HepG2 (cell line): ENCODE measurements around the gene FAM118A. TPM values are rescaled to one million over a fixed set of nuclear protein-coding genes. Genes with fewer than 3 reads are reported as not detected.

ENCODE experiments used
- ATAC-seq: fragments of 200-7000 bp; cut with Tn5 transposase; 3 replicates; pipeline ENCODE4 v1.9.1; 2020; ENCODE audit warnings: mild to moderate bottlenecking, moderate library complexity
- BruUV-seq: library from RNA; stranded (reverse); fragments of 400-500 nt; replicated peaks from 2 replicates; lab custom pipeline; 2021; lab: Mats Ljungman, UMichigan
- CTCF ChIA-PET: fragments of 300-600 bp; formaldehyde crosslinking; extraction: SDS; loops from one replicate; lab custom pipeline; 2021; ENCODE audit warnings: low total read pairs, inconsistent platforms, low intra/inter-chr PET ratio; lab: Yijun Ruan, JAX
- POLR2A ChIA-PET: fragments of 350-600 bp; sonication (Branson Sonifier 250); formaldehyde crosslinking; loops from one replicate; lab custom pipeline; 2020; ENCODE audit warnings: antibody characterized with exemption, inconsistent platforms; lab: Yijun Ruan, JAX
- DNase-seq: peaks from one replicate; pipeline ENCODE4 v3.0.0-alpha.2; 2015; ENCODE audit warnings: low spot score
- FAIRE-seq: peaks from 3 replicates; lab custom pipeline; 2011; peaks lifted over from hg19 to GRCh38; lab: Jason Lieb, UNC
- H2AFZ ChIP-seq: one replicate; pipeline ENCODE4 v1.6.1; 2011; ENCODE audit warnings: low read length, inconsistent platforms
- H3K27ac ChIP-seq: fragments of 300-600 bp; 3 replicates; pipeline ENCODE4 v1.8.0; 2011; ENCODE audit warnings: mixed run types, mild to moderate bottlenecking, mixed read lengths, low read length, inconsistent platforms; ENCODE audit not compliant: insufficient read depth; ENCODE audit errors: extremely low read length
- H3K27me3 ChIP-seq, 2 experiments: fragments of 200-600 bp in 1 of 2; 2 replicates in 1 of 2; 3 replicates in 1 of 2; pipeline versions ENCODE4 v1.6.0 to v1.8.0; 2011; ENCODE audit warnings: low read length in 2 of 2, mild to moderate bottlenecking in 2 of 2, moderate library complexity in 2 of 2, inconsistent platforms in 1 of 2; ENCODE audit not compliant: insufficient read depth in 2 of 2, control insufficient read depth in 1 of 2
- H3K36me3 ChIP-seq, 2 experiments: fragments of 200-600 bp in 1 of 2; replicated peaks in 1 of 2; 2 replicates in 1 of 2; 3 replicates in 1 of 2; pipeline versions ENCODE4 v1.5.1 to v1.8.0; 2011; ENCODE audit warnings: low read length in 2 of 2, inconsistent platforms in 1 of 2; ENCODE audit not compliant: insufficient read depth in 2 of 2, control insufficient read depth in 1 of 2
- H3K4me1 ChIP-seq: 2 replicates; pipeline ENCODE4 v1.5.1; 2012; ENCODE audit warnings: low read length, inconsistent platforms; ENCODE audit not compliant: insufficient read depth
- H3K4me2 ChIP-seq: 2 replicates; pipeline ENCODE4 v1.6.0; 2011; ENCODE audit warnings: low read depth, low read length, inconsistent platforms
- H3K4me3 ChIP-seq, 3 experiments: fragments of 200-600 bp in 1 of 3; sonication (generic), shearing (Covaris generic) in 1 of 3; replicated peaks in 1 of 3; 2 replicates each; pipeline ENCODE4 v1.5.1; 2011 to 2016; ENCODE audit warnings: low read length in 3 of 3, inconsistent platforms in 2 of 3, low read depth in 2 of 3, mild to moderate bottlenecking in 2 of 3, control low read depth in 1 of 3, mixed read lengths in 1 of 3; ENCODE audit not compliant: insufficient read depth in 1 of 3
- H3K79me2 ChIP-seq: one replicate; pipeline ENCODE4 v1.6.1; 2011; ENCODE audit warnings: low read length, inconsistent platforms; ENCODE audit not compliant: insufficient read depth
- H3K9ac ChIP-seq: 2 replicates; pipeline ENCODE4 v1.6.0; 2011; ENCODE audit warnings: mild to moderate bottlenecking, low read depth, low read length, inconsistent platforms; ENCODE audit not compliant: insufficient read depth
- H3K9me3 ChIP-seq: 2 replicates; pipeline ENCODE4 v1.5.1; 2012; ENCODE audit warnings: mild to moderate bottlenecking, low read length
- H4K20me1 ChIP-seq: 2 replicates; pipeline ENCODE4 v1.6.0; 2011; ENCODE audit warnings: inconsistent platforms, mild to moderate bottlenecking, low read length, moderate library complexity; ENCODE audit not compliant: insufficient read depth
- ADNP ChIP-seq: sonication (generic); formaldehyde crosslinking; IDR thresholded peaks from 2 replicates; pipeline ENCODE4 v1.4.0; 2020; ENCODE audit warnings: missing genetic modification reagents
- CEBPG ChIP-seq: IDR thresholded peaks from 2 replicates; pipeline ENCODE4 v1.6.1; 2016
- DMAP1 ChIP-seq: IDR thresholded peaks from 2 replicates; pipeline ENCODE4 v1.6.1; 2016
- E2F5 ChIP-seq: sonication (generic); formaldehyde crosslinking; conservative IDR thresholded peaks from 2 replicates; pipeline ENCODE4 v1.4.0; 2020; ENCODE audit warnings: missing genetic modification reagents
- FOXJ3 ChIP-seq: sonication (generic); formaldehyde crosslinking; IDR thresholded peaks from 2 replicates; pipeline ENCODE4 v1.4.0; 2020; ENCODE audit warnings: missing genetic modification reagents, mild to moderate bottlenecking, borderline replicate concordance
- HNF4A ChIP-seq: sonication (generic); formaldehyde crosslinking; IDR thresholded peaks from 2 replicates; pipeline ENCODE4 v1.4.0; 2020; ENCODE audit warnings: missing genetic modification reagents
- HNF4G ChIP-seq, 2 experiments: sonication (generic) in 1 of 2; formaldehyde crosslinking in 1 of 2; IDR thresholded peaks; 2 replicates each; pipeline versions ENCODE4 v1.4.0 to v1.6.1; 2011 to 2020; ENCODE audit warnings: borderline replicate concordance in 2 of 2, low read depth in 2 of 2, mild to moderate bottlenecking in 2 of 2, low read length in 1 of 2, missing genetic modification reagents in 1 of 2, moderate library complexity in 1 of 2
- NCOR1 ChIP-seq: fragments of 200-600 bp; sonication (generic); IDR thresholded peaks from 2 replicates; pipeline ENCODE4 v1.7.0; 2017; ENCODE audit warnings: antibody characterized with exemption, low read length, borderline replicate concordance
- NR2F6 ChIP-seq, 2 experiments: IDR thresholded peaks; 2 replicates each; pipeline ENCODE4 v1.6.1; 2016; ENCODE audit warnings: antibody characterized with exemption in 1 of 2, mild to moderate bottlenecking in 1 of 2
- PHF21A ChIP-seq: sonication (generic); formaldehyde crosslinking; IDR thresholded peaks from 2 replicates; pipeline ENCODE4 v1.5.0; 2020; ENCODE audit warnings: mild to moderate bottlenecking, missing genetic modification reagents
- PLRG1 ChIP-seq: fragments of 450-650 bp; conservative IDR thresholded peaks from 2 replicates; pipeline ENCODE4 v1.6.1; 2016
- POGZ ChIP-seq: sonication (generic); formaldehyde crosslinking; IDR thresholded peaks from 2 replicates; pipeline ENCODE4 v1.4.0; 2020; ENCODE audit warnings: mild to moderate bottlenecking, missing genetic modification reagents
- SAP130 ChIP-seq: IDR thresholded peaks from 2 replicates; pipeline ENCODE4 v1.6.1; 2016; ENCODE audit warnings: low read depth
- ZBTB7B ChIP-seq: sonication (generic); formaldehyde crosslinking; IDR thresholded peaks from 2 replicates; pipeline ENCODE4 v1.4.0; 2020; ENCODE audit warnings: missing genetic modification reagents
- ZEB1 ChIP-seq: IDR thresholded peaks from 2 replicates; pipeline ENCODE4 v1.6.1; 2012; ENCODE audit warnings: mild to moderate bottlenecking, low read depth, inconsistent platforms; ENCODE audit not compliant: insufficient replicate concordance
- ZNF121 ChIP-seq: sonication (generic); formaldehyde crosslinking; IDR thresholded peaks from 2 replicates; pipeline ENCODE4 v1.5.0; 2020; ENCODE audit warnings: mild to moderate bottlenecking, missing genetic modification reagents
- ZNF143 ChIP-seq: sonication (generic); formaldehyde crosslinking; IDR thresholded peaks from 2 replicates; pipeline ENCODE4 v1.4.0; 2020; ENCODE audit warnings: missing genetic modification reagents
- ZNF317 ChIP-seq: sonication (generic); formaldehyde crosslinking; IDR thresholded peaks from 2 replicates; pipeline ENCODE4 v1.5.0; 2020; ENCODE audit warnings: mild to moderate bottlenecking, missing genetic modification reagents
- ZNF567 ChIP-seq: sonication (generic); formaldehyde crosslinking; IDR thresholded peaks from 2 replicates; pipeline ENCODE4 v1.8.1; 2023; ENCODE audit warnings: mild to moderate bottlenecking, missing genetic modification reagents, borderline replicate concordance
- ZNF704 ChIP-seq: sonication (generic); formaldehyde crosslinking; IDR thresholded peaks from 2 replicates; pipeline ENCODE4 v1.8.1; 2023; ENCODE audit warnings: mild to moderate bottlenecking, inconsistent platforms, moderate library complexity, missing genetic modification reagents, borderline replicate concordance
- WGBS: methylation state at CpG from one replicate; pipeline ENCODE4 v1.1.6; 2017; ENCODE audit warnings: low lambda C conversion rate; 5-methylcytosine and 5-hydroxymethylcytosine counted together
- in situ Hi-C: cut with HindIII; loops from 2 replicates; pipeline ENCODE4 v1.10.0; 2017; ENCODE audit warnings: low pct_unique_long_range_greater_than_20kb; ENCODE audit not compliant: extremely low pct_ligation_motif_present
- intact Hi-C: fragments of 100-400 bp; cut with micrococcal nuclease; formaldehyde crosslinking; loops from one replicate; pipeline ENCODE4 v1.10.0; 2022; ENCODE audit not compliant: unreplicated experiment
- polyA plus RNA-seq, 8 experiments: library from polyadenylated mRNA; depleted of rRNA in 3 of 8; stranded (reverse) in 7 of 8; unstranded in 1 of 8; fragments of >200 nt; fragmentation: Illumina TruSeq in 4 of 8; extraction: Trizol in 4 of 8; gene quantifications; 2 replicates each; pipeline versions ENCODE4 v1.2.1 to v1.2.3, GENCODE V29; 2011 to 2016; ENCODE audit warnings: low read depth in 4 of 8, missing spikeins in 1 of 8, mixed read lengths in 1 of 8; ENCODE audit not compliant: insufficient read depth in 1 of 8
- total RNA-seq, 5 experiments: library from RNA; depleted of rRNA; stranded (reverse); fragments of >200 nt; fragmentation: Illumina TruSeq; extraction: Trizol; gene quantifications; 2 replicates each; pipeline ENCODE4 v1.2.3, GENCODE V29; 2016; ENCODE audit warnings: low read depth in 1 of 5

Gene FAM118A
- total and polyA plus RNA-seq, 2 of the 13 experiments (the other 11 are each of a cell fraction or from before 2014, with no cell fraction given) = 36.7 to 48.2 TPM

GRCh38 chr22:45280587-45280980 lies 29.1 kb upstream of the FAM118A start (continued):
- TF ChIP-seq SAP130 (CRISPR knock-in tag) = peak; percentile 31; the same call in 1 of the 2 replicates
- TF ChIP-seq PLRG1 = no peak
- TF ChIP-seq CEBPG (CRISPR knock-in tag) = no peak
- no peak for TF ChIP-seq ZNF704
- no peak for TF ChIP-seq ZNF567 (CRISPR knock-in tag)
- 0 out of 2 replicates have a peak, but pooled peaks have one; percentile 15 for TF ChIP-seq PHF21A
- TF ChIP-seq ZBTB7B (CRISPR knock-in tag) = 0 out of 2 replicates have a peak, but pooled peaks have one; percentile 8
- no peak for TF ChIP-seq ADNP (CRISPR knock-in tag)
- no peak for TF ChIP-seq DMAP1 (CRISPR knock-in tag)

- H3K9ac ChIP-seq = peak overlapping the region; percentile 75
- peak overlapping the region; percentile 70 for H3K4me2 ChIP-seq
- WGBS = 27% methylated on average over 3 of the region's 3 CpGs
- peaks cover 88% of the 10 kb centered on the region for H3K4me1 ChIP-seq
- H4K20me1 ChIP-seq = no peaks in the 10 kb centered on the region
- no peaks in the 10 kb centered on the region for H3K27me3 ChIP-seq
- POLR2A ChIA-PET = interaction anchor here (1.6 kb wide), 1 partner anchor 9 kb away, joined by 4 read pairs; no protein-coding TSS in a partner anchor
- no peak for ATAC-seq
- H3K4me3 ChIP-seq = no peak overlapping the region; a peak in 2 of 6 replicates
- H3K9me3 ChIP-seq = no peaks in the 10 kb centered on the region
- no TSS peak for BruUV-seq
- H3K36me3 ChIP-seq = no peaks in the 10 kb centered on the region
- DNase-seq = no peak
- no peaks in the 10 kb centered on the region for H3K79me2 ChIP-seq
- in situ Hi-C loops (no loop called here), intact Hi-C loops (no loop called here)
- peak; percentile 89 for FAIRE-seq
- H3K27ac ChIP-seq = peak overlapping the region; percentile 98
- H2AFZ ChIP-seq = no peak overlapping the region
- CTCF ChIA-PET = no interaction called here
- TF ChIP-seq NR2F6 (IDR thresholded peaks at IDR 0.05) = no peak
- 0 out of 2 replicates have a peak, but pooled peaks have one; percentile 14 for TF ChIP-seq NR2F6 (CRISPR knock-in tag; IDR thresholded peaks at IDR 0.05)
- peak; percentile 98 for TF ChIP-seq ZNF121
- TF ChIP-seq FOXJ3 (CRISPR knock-in tag) = no peak
- no peak for TF ChIP-seq ZNF143 (CRISPR knock-in tag)
- TF ChIP-seq ZEB1 = no peak
- peak; percentile 75 for TF ChIP-seq HNF4A
- TF ChIP-seq E2F5 = no peak
- 0 out of 2 replicates have a peak, but pooled peaks have one; percentile 44 for TF ChIP-seq ZNF317
- TF ChIP-seq POGZ (CRISPR knock-in tag) = 0 out of 2 replicates have a peak, but pooled peaks have one; percentile 19
- peak; percentile 26 for TF ChIP-seq SAP130 (CRISPR knock-in tag)
- TF ChIP-seq HNF4G (IDR thresholded peaks at IDR 0.05; ENCODE audit: borderline replicate concordance, low read depth, low read length) = peak; percentile 34; the same call in 1 of the 2 replicates
- TF ChIP-seq HNF4G (CRISPR knock-in tag; IDR thresholded peaks at IDR 0.05; ENCODE audit: borderline replicate concordance, low read depth) = no peak
- TF ChIP-seq NCOR1 = peak; percentile 48; the same call in 1 of the 2 replicates
Observed at GRCh38 chr22:45281010-45281409, 28.7 kb upstream of the FAM118A start.
